GM23338 (cell line): Measurements from ENCODE around the gene POLR2F.
"Not testable (repeated sequence)": the region's sequence is repeated elsewhere in the genome, so short reads cannot be mapped to it uniquely, and the experiment has no call there.

ENCODE experiments used
- CREB1 ChIP-seq: fragments of 250-450 bp; sonication (Bioruptor Pico); IDR thresholded peaks from 2 replicates; pipeline ENCODE4 v1.5.0; 2020; ENCODE audit warnings: low read depth, mild to moderate bottlenecking, moderate library complexity
- EZH2 ChIP-seq: fragments of 200-600 bp; sonication (generic); IDR thresholded peaks from one replicate; pipeline ENCODE4 v1.8.0; 2017; ENCODE audit warnings: antibody characterized with exemption, mild to moderate bottlenecking, low read depth; ENCODE audit not compliant: unreplicated experiment
- NANOG ChIP-seq: IDR thresholded peaks from 2 replicates; pipeline ENCODE4 v1.6.1; 2016; ENCODE audit warnings: antibody characterized with exemption, borderline replicate concordance
- POLR2AphosphoS5 ChIP-seq: IDR thresholded peaks from 2 replicates; pipeline ENCODE4 v1.6.1; 2016; ENCODE audit warnings: antibody characterized with exemption, low read depth
- STAT1 ChIP-seq: IDR thresholded peaks from one replicate; pipeline ENCODE4 v1.6.1; 2016; ENCODE audit warnings: antibody characterized with exemption; ENCODE audit not compliant: unreplicated experiment
- ZNF114 ChIP-seq: fragments of 250-450 bp; sonication (Bioruptor Pico); IDR thresholded peaks from 2 replicates; pipeline ENCODE4 v1.5.0; 2020; ENCODE audit warnings: mild to moderate bottlenecking, moderate library complexity
- TF ChIP-seq, protein P1 (sequence below), 2 experiments: fragments of 200-600 bp in 1 of 2; sonication (generic) in 1 of 2; conservative IDR thresholded peaks; 2 replicates each; pipeline versions ENCODE4 v1.5.1 to v1.6.1; 2016 to 2017; ENCODE audit warnings: antibody characterized with exemption in 2 of 2, low read depth in 2 of 2, mild to moderate bottlenecking in 2 of 2, moderate library complexity in 1 of 2
- TF ChIP-seq, protein P2 (sequence below): IDR thresholded peaks from one replicate; pipeline ENCODE4 v1.6.1; 2018; ENCODE audit warnings: antibody characterized with exemption; ENCODE audit not compliant: unreplicated experiment

DNA sequence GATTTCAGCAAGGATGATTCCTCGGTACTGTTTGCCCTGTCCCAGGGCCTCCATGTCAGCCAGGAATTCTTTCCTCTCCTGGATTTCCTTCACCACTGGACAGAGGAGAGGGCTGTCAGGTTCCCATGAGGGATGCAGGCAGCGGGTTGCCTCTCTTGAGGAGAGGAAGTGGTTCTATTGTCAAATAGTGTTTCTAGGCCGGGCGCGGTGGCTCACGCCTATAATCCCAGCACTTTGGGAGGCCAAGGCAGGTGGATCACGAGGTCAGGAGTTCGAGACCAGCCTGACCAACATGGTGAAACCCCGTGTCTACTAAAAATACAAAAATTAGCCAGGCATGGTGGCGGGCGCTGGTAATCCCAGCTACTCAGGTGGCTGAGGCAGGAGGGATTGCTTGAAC is 9.1 kb upstream of the POLR2F start:
- not testable (repeated sequence) for TF ChIP-seq EZH2; CREB1 (CRISPR knock-in tag); NANOG; POLR2AphosphoS5; ZNF114; STAT1
- TF ChIP-seq, protein P1, sequence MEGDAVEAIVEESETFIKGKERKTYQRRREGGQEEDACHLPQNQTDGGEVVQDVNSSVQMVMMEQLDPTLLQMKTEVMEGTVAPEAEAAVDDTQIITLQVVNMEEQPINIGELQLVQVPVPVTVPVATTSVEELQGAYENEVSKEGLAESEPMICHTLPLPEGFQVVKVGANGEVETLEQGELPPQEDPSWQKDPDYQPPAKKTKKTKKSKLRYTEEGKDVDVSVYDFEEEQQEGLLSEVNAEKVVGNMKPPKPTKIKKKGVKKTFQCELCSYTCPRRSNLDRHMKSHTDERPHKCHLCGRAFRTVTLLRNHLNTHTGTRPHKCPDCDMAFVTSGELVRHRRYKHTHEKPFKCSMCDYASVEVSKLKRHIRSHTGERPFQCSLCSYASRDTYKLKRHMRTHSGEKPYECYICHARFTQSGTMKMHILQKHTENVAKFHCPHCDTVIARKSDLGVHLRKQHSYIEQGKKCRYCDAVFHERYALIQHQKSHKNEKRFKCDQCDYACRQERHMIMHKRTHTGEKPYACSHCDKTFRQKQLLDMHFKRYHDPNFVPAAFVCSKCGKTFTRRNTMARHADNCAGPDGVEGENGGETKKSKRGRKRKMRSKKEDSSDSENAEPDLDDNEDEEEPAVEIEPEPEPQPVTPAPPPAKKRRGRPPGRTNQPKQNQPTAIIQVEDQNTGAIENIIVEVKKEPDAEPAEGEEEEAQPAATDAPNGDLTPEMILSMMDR (conservative IDR thresholded peaks at IDR 0.05; ENCODE audit: low read depth in 2 of 2): not testable (repeated sequence)
- TF ChIP-seq, protein P2, sequence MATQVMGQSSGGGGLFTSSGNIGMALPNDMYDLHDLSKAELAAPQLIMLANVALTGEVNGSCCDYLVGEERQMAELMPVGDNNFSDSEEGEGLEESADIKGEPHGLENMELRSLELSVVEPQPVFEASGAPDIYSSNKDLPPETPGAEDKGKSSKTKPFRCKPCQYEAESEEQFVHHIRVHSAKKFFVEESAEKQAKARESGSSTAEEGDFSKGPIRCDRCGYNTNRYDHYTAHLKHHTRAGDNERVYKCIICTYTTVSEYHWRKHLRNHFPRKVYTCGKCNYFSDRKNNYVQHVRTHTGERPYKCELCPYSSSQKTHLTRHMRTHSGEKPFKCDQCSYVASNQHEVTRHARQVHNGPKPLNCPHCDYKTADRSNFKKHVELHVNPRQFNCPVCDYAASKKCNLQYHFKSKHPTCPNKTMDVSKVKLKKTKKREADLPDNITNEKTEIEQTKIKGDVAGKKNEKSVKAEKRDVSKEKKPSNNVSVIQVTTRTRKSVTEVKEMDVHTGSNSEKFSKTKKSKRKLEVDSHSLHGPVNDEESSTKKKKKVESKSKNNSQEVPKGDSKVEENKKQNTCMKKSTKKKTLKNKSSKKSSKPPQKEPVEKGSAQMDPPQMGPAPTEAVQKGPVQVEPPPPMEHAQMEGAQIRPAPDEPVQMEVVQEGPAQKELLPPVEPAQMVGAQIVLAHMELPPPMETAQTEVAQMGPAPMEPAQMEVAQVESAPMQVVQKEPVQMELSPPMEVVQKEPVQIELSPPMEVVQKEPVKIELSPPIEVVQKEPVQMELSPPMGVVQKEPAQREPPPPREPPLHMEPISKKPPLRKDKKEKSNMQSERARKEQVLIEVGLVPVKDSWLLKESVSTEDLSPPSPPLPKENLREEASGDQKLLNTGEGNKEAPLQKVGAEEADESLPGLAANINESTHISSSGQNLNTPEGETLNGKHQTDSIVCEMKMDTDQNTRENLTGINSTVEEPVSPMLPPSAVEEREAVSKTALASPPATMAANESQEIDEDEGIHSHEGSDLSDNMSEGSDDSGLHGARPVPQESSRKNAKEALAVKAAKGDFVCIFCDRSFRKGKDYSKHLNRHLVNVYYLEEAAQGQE: not testable (repeated sequence)
